ENCODE measurements around the gene CCDC82. TPM values are rescaled to one million over a fixed set of nuclear protein-coding genes. Genes with fewer than 3 reads are reported as not detected.

Gene CCDC82
- total RNA-seq, 4 donors from 2014 or later, result 12.5 to 31.9 (median 14.3) TPM

- Histone ChIP-seq H3K9me3 (no peaks in the 10 kb centered on the region), H3K36me3 (no peaks in the 10 kb centered on the region), H3K4me1 (peaks cover 38% of the 10 kb centered on the region), H3K27ac (peak within 1 kb of the TSS; percentile 80), H3K27me3 (no peaks in the 10 kb centered on the region), H3K4me3 (peak within 1 kb of the TSS; percentile 63)
- no peak for TF ChIP-seq POLR2A (IDR thresholded peaks at IDR 0.05)
- peak; percentile 78 to 99 for TF ChIP-seq CTCF (IDR thresholded peaks at IDR 0.05)
- DNase-seq (ENCODE audit: low spot score in 2 of 2), result peak; percentile 96
- WGBS, result 7% methylated on average over 31 of the region's 31 CpGs
Measured at GRCh38 chr11:96342961-96343711, 46.6 kb downstream of the CCDC82 start, which contains the start of gene MAML2. Gene MAML2, minus strand, starts transcription at chr11:96343195. Its CDS starts 1,300 bp downstream, at chr11:96341895.

- DNase-seq (ENCODE audit: low spot score in 2 of 2), result no peak
- TF ChIP-seq EP300 (IDR thresholded peaks at IDR 0.05) (no peak), CTCF (IDR thresholded peaks at IDR 0.05) (no peak), POLR2A (IDR thresholded peaks at IDR 0.05) (no peak), POLR2AphosphoS5 (IDR thresholded peaks at IDR 0.05) (no peak)
- no peaks in the 10 kb centered on the region for H3K36me3 ChIP-seq
- under 1% methylated on average over 13 of the region's 13 CpGs for WGBS
- H3K9me3 ChIP-seq, result no peaks in the 10 kb centered on the region
- peak overlapping the region; percentile 80 for H3K27ac ChIP-seq
- no peaks in the 10 kb centered on the region for H3K27me3 ChIP-seq
- H3K4me3 ChIP-seq, result peak overlapping the region; percentile 63
- H3K4me1 ChIP-seq, result peaks cover 47% of the 10 kb centered on the region
Measured at GRCh38 chr11:96342014-96342960, 47.4 kb downstream of the CCDC82 start.

GRCh38 chr11:96341211-96342013 is 48.3 kb downstream of the CCDC82 start:
- H3K9me3 ChIP-seq, result no peaks in the 10 kb centered on the region
- no peaks in the 10 kb centered on the region for H3K36me3 ChIP-seq
- H3K4me1 ChIP-seq, result peaks cover 54% of the 10 kb centered on the region
- 36% methylated on average over 16 of the region's 26 CpGs for WGBS
- peak overlapping the region; percentile 80 for H3K27ac ChIP-seq
- no peaks in the 10 kb centered on the region for H3K27me3 ChIP-seq
- peak in 1 of 2 donors; percentile 81 for DNase-seq (ENCODE audit: low spot score in 2 of 2)
- H3K4me3 ChIP-seq, result peak overlapping the region; percentile 63
- TF ChIP-seq POLR2AphosphoS5 (IDR thresholded peaks at IDR 0.05), result peak in 1 of 3 donors; percentile 33
- no peak for TF ChIP-seq EP300 (IDR thresholded peaks at IDR 0.05)
- peak; percentile 3 to 31 for TF ChIP-seq CTCF (IDR thresholded peaks at IDR 0.05)
- TF ChIP-seq POLR2A (IDR thresholded peaks at IDR 0.05), result no peak

- peaks cover 56% of the 10 kb centered on the region for H3K4me1 ChIP-seq
- H3K27me3 ChIP-seq, result no peaks in the 10 kb centered on the region
- peak overlapping the region; percentile 80 for H3K27ac ChIP-seq
- no peaks in the 10 kb centered on the region for H3K9me3 ChIP-seq
- 35% methylated on average over 4 of the region's 4 CpGs for WGBS
- no peak for DNase-seq (ENCODE audit: low spot score in 2 of 2)
- peak overlapping the region; percentile 63 for H3K4me3 ChIP-seq
- no peaks in the 10 kb centered on the region for H3K36me3 ChIP-seq
- TF ChIP-seq CTCF (IDR thresholded peaks at IDR 0.05), result no peak
- no peak for TF ChIP-seq EP300 (IDR thresholded peaks at IDR 0.05)
- TF ChIP-seq POLR2A (IDR thresholded peaks at IDR 0.05), result no peak
- TF ChIP-seq POLR2AphosphoS5 (IDR thresholded peaks at IDR 0.05), result no peak
Measured at GRCh38 chr11:96340555-96340885, 49.2 kb downstream of the CCDC82 start.

All from suprapubic skin (tissue), 4 donors.